GM12878 (cell line): ENCODE results near the gene FAM9B. TPM values are rescaled to one million over a fixed set of nuclear protein-coding genes. Genes with fewer than 3 reads are reported as not detected.

Experiments
- ATAC-seq: fragments of 200-7000 bp; cut with Tn5 transposase; 3 replicates; pipeline ENCODE4 v1.9.1; 2020; ENCODE audit warnings: mild to moderate bottlenecking, moderate library complexity
- BruUV-seq: library from RNA; stranded (reverse); fragments of 400-500 nt; replicated peaks from 2 replicates; lab custom pipeline; 2021; lab: Mats Ljungman, UMichigan
- CTCF ChIA-PET: fragments of 300-600 bp; sonication (Branson Sonifier 250); formaldehyde crosslinking; extraction: SDS; loops from one replicate; lab custom pipeline; 2021; ENCODE audit warnings: inconsistent platforms; lab: Yijun Ruan, JAX
- POLR2A ChIA-PET: fragments of 350-600 bp; formaldehyde crosslinking; extraction: SDS; loops from one replicate; lab custom pipeline; 2021; ENCODE audit warnings: inconsistent platforms; lab: Charles Lee
- RAD21 ChIA-PET: fragments of 300-600 bp; sonication (Branson Sonifier 250); formaldehyde crosslinking; loops from one replicate; lab custom pipeline; 2023; ENCODE audit warnings: antibody characterized with exemption; ENCODE audit not compliant: unreplicated experiment; lab: Charles Lee
- SMC1A ChIA-PET: fragments of 300-600 bp; sonication (Branson Sonifier 250); formaldehyde crosslinking; loops from one replicate; lab custom pipeline; 2023; ENCODE audit not compliant: unreplicated experiment, uncharacterized antibody; lab: Charles Lee
- DNase-seq: peaks from one replicate; pipeline ENCODE4 v3.0.0-alpha.2; 2011; ENCODE audit warnings: low read depth, low spot score
- FAIRE-seq: peaks from 3 replicates; lab custom pipeline; 2011; peaks lifted over from hg19 to GRCh38; lab: Jason Lieb, UNC
- H2AFZ ChIP-seq: 2 replicates; pipeline ENCODE4 v1.6.0; 2011; ENCODE audit warnings: low read depth, low read length, control low read depth; ENCODE audit not compliant: control insufficient read depth
- H3K27ac ChIP-seq: 2 replicates; pipeline ENCODE4 v1.5.1; 2011; ENCODE audit warnings: control low read depth; ENCODE audit not compliant: control insufficient read depth, insufficient read depth
- H3K27me3 ChIP-seq, 2 experiments: replicated peaks in 1 of 2; 2 replicates each; pipeline versions ENCODE4 v1.6.0 to v1.6.1; 2011; ENCODE audit warnings: low read length in 1 of 2; ENCODE audit not compliant: control insufficient read depth in 2 of 2, insufficient read depth in 2 of 2
- H3K36me3 ChIP-seq, 2 experiments: 2 replicates each; pipeline ENCODE4 v1.5.1; 2011; ENCODE audit warnings: low read length in 1 of 2; ENCODE audit not compliant: control insufficient read depth in 2 of 2, insufficient read depth in 2 of 2
- H3K4me1 ChIP-seq: 2 replicates; pipeline ENCODE4 v1.6.1; 2011; ENCODE audit warnings: mild to moderate bottlenecking, low read length, moderate library complexity, mixed read lengths; ENCODE audit not compliant: control insufficient read depth, insufficient read depth
- H3K4me2 ChIP-seq: 2 replicates; pipeline ENCODE4 v1.6.0; 2011; ENCODE audit warnings: control low read depth; ENCODE audit not compliant: control insufficient read depth, insufficient read depth
- H3K4me3 ChIP-seq: fragments of 200-600 bp; sonication (generic); 2 replicates; pipeline ENCODE4 v1.5.1; 2016
- H3K79me2 ChIP-seq: 2 replicates; pipeline ENCODE4 v1.6.0; 2011; ENCODE audit warnings: low read length; ENCODE audit not compliant: control insufficient read depth, insufficient read depth
- H3K9ac ChIP-seq: 2 replicates; pipeline ENCODE4 v1.8.0; 2011; ENCODE audit warnings: low read length, control low read depth, mixed read lengths; ENCODE audit not compliant: control insufficient read depth, insufficient read depth
- H3K9me3 ChIP-seq: replicated peaks from 3 replicates; pipeline ENCODE4 v1.5.1; 2011; ENCODE audit warnings: mild to moderate bottlenecking, low read length; ENCODE audit not compliant: control insufficient read depth, insufficient read depth
- H4K20me1 ChIP-seq: 2 replicates; pipeline ENCODE4 v1.6.0; 2011; ENCODE audit not compliant: control insufficient read depth, insufficient read depth
- CHD2 ChIP-seq: IDR thresholded peaks from 2 replicates; pipeline ENCODE4 v1.6.1; 2011; ENCODE audit warnings: low read depth, low read length, improper control_type of control experiment, borderline replicate concordance
- HDAC6 ChIP-seq: fragments of 200-600 bp; sonication (generic); IDR thresholded peaks from one replicate; pipeline ENCODE4 v1.8.0; 2017; ENCODE audit warnings: antibody characterized with exemption; ENCODE audit not compliant: unreplicated experiment
- HSF1 ChIP-seq: fragments of 150-350 bp; IDR thresholded peaks from 2 replicates; pipeline ENCODE4 v1.6.1; 2014; ENCODE audit warnings: mild to moderate bottlenecking, low read depth, low read length
- KAT2A ChIP-seq: conservative IDR thresholded peaks from 2 replicates; pipeline ENCODE4 v1.6.1; 2011; ENCODE audit warnings: low read depth, low read length; ENCODE audit not compliant: control insufficient read depth
- MYB ChIP-seq: fragments of 150-350 bp; IDR thresholded peaks from 2 replicates; pipeline ENCODE4 v1.6.1; 2014; ENCODE audit warnings: mild to moderate bottlenecking, low read depth, low read length, borderline replicate concordance
- MYC ChIP-seq: IDR thresholded peaks from 2 replicates; pipeline ENCODE4 v1.6.1; 2011; ENCODE audit warnings: mild to moderate bottlenecking, low read length, moderate library complexity, inconsistent platforms; ENCODE audit not compliant: insufficient read depth, insufficient replicate concordance, insufficient read length, severe bottlenecking
- POLR2A ChIP-seq: IDR thresholded peaks from 2 replicates; pipeline ENCODE4 v1.6.1; 2011; ENCODE audit warnings: low read depth, mild to moderate bottlenecking, low read length
- SIX5 ChIP-seq: IDR thresholded peaks from 2 replicates; pipeline ENCODE4 v1.6.1; 2011; ENCODE audit warnings: mild to moderate bottlenecking, low read depth, low read length, moderate library complexity; ENCODE audit not compliant: severe bottlenecking
- ZNF384 ChIP-seq: IDR thresholded peaks from 2 replicates; pipeline ENCODE4 v1.6.1; 2012; ENCODE audit warnings: low read depth, mild to moderate bottlenecking, low read length, improper control_type of control experiment, borderline replicate concordance
- WGBS: methylation state at CpG from one replicate; pipeline ENCODE4 v1.1.6; 2016; ENCODE audit warnings: low lambda C conversion rate; ENCODE audit not compliant: insufficient replicate concordance, insufficient coverage; ENCODE audit errors: missing lambda C conversion rate; 5-methylcytosine and 5-hydroxymethylcytosine counted together
- in situ Hi-C: fragments of 300-500 bp; cut with MboI; formaldehyde crosslinking; loops from 9 replicates; pipeline ENCODE4 v1.14.3; 2018; ENCODE audit warnings: mixed read lengths
- intact Hi-C: fragments of 100-400 bp; cut with micrococcal nuclease; formaldehyde crosslinking; loops from one replicate; pipeline ENCODE4 v1.14.2; 2022; ENCODE audit not compliant: unreplicated experiment
- polyA plus RNA-seq, 11 experiments: library from polyadenylated mRNA; depleted of rRNA in 4 of 11; unstranded in 6 of 11; stranded (reverse) in 5 of 11; fragments of >200 nt; fragmentation: Nextera tagmentation in 4 of 11; fragmentation: Illumina TruSeq in 1 of 11; extraction: Ambion mirVana in 4 of 11; extraction: Trizol in 1 of 11; gene quantifications; 1 replicate in 1 of 11; 2 replicates in 10 of 11; pipeline versions ENCODE4 v1.2.1 to v1.2.3, GENCODE V29; 2011 to 2016; ENCODE audit warnings: inconsistent platforms in 2 of 11, missing spikeins in 2 of 11, low read depth in 1 of 11
- total RNA-seq, 4 experiments: library from RNA; depleted of rRNA in 3 of 4; stranded (reverse); fragments of >200 nt in 3 of 4; fragmentation: Illumina TruSeq in 1 of 4; extraction: Trizol in 1 of 4; gene quantifications; 2 replicates each; pipeline versions ENCODE4 v1.2.1 to v1.2.3, GENCODE V29; 2013 to 2021

FAM9B gene
- total and polyA plus RNA-seq, 10 of the 15 experiments (the other 5 are each of a cell fraction or from before 2014, with no cell fraction given): not detected

GRCh38 chrX:9062641-9063040, 28.7 kb upstream of the FAM9B start:
- ATAC-seq: no peak
- H3K27ac ChIP-seq: no peak overlapping the region
- intact Hi-C loops (no loop called here), in situ Hi-C loops (no loop called here)
- no peak overlapping the region for H3K4me2 ChIP-seq
- no peaks in the 10 kb centered on the region for H3K9me3 ChIP-seq
- BruUV-seq: no TSS peak
- no peak overlapping the region for H2AFZ ChIP-seq
- ChIA-PET SMC1A (no interaction called here), RAD21 (no interaction called here), CTCF (no interaction called here), POLR2A (no interaction called here)
- no peak overlapping the region for H3K9ac ChIP-seq
- no peaks in the 10 kb centered on the region for H4K20me1 ChIP-seq
- H3K79me2 ChIP-seq: no peaks in the 10 kb centered on the region
- no peaks in the 10 kb centered on the region for H3K4me1 ChIP-seq
- 7% methylated on average over 3 of the region's 3 CpGs for WGBS
- no peak for TF ChIP-seq MYB
- no peak for TF ChIP-seq POLR2A
- no peak for TF ChIP-seq MYC
- no peak for TF ChIP-seq SIX5
- no peak for TF ChIP-seq HDAC6
- TF ChIP-seq ZNF384: no peak
- TF ChIP-seq CHD2: no peak
- no peak for TF ChIP-seq KAT2A
- no peak for TF ChIP-seq HSF1
- DNase-seq: no peak
- no peak overlapping the region for H3K4me3 ChIP-seq
- FAIRE-seq: no peak
- no peaks in the 10 kb centered on the region for H3K27me3 ChIP-seq
- no peaks in the 10 kb centered on the region for H3K36me3 ChIP-seq
